Heart left ventricle (tissue), 16 donors: Measurements from ENCODE around the gene TACR1. TPM values are rescaled to one million over a fixed set of nuclear protein-coding genes. Genes with fewer than 3 reads are reported as not detected.

Experiments
- ATAC-seq, 4 donors: fragments of 200-7000 bp; cut with Tn5 transposase; one replicate each; pipeline ENCODE4 v1.9.1; 2020 to 2022; ENCODE audit warnings: moderate library complexity in 4 of 4, mild to moderate bottlenecking in 3 of 4, moderate number of reproducible peaks in 1 of 4
- DNase-seq, 5 donors: peaks; one replicate each; pipeline ENCODE4 v3.0.0-alpha.2; 2020
- H3K27ac ChIP-seq, 12 donors: fragments of 200-600 bp; sonication (generic) in 4 of 12; one replicate each; pipeline versions ENCODE4 v1.5.0 to v1.8.0; 2016 to 2022; ENCODE audit warnings: mild to moderate bottlenecking in 2 of 12
- H3K27me3 ChIP-seq, 9 donors: fragments of 200-600 bp; sonication (generic) in 2 of 9; one replicate each; pipeline versions ENCODE4 v1.5.1 to v1.8.0; 2016 to 2022; ENCODE audit warnings: mild to moderate bottlenecking in 3 of 9
- H3K36me3 ChIP-seq, 9 donors: fragments of 200-600 bp; sonication (generic) in 2 of 9; one replicate each; pipeline versions ENCODE4 v1.5.0 to v1.8.0; 2018 to 2022; ENCODE audit warnings: mild to moderate bottlenecking in 2 of 9
- H3K4me1 ChIP-seq, 12 donors: fragments of 200-600 bp; sonication (generic) in 4 of 12; one replicate each; pipeline versions ENCODE4 v1.5.0 to v1.8.0; 2016 to 2022; ENCODE audit warnings: mild to moderate bottlenecking in 3 of 12
- H3K4me3 ChIP-seq, 12 donors: fragments of 200-600 bp; sonication (generic) in 4 of 12; one replicate each; pipeline versions ENCODE4 v1.5.0 to v1.8.0; 2017 to 2022; ENCODE audit warnings: mild to moderate bottlenecking in 9 of 12, moderate library complexity in 4 of 12
- H3K9me3 ChIP-seq, 12 donors: fragments of 200-600 bp; sonication (generic) in 4 of 12; one replicate each; pipeline versions ENCODE4 v1.5.0 to v1.8.0; 2016 to 2022; ENCODE audit warnings: mild to moderate bottlenecking in 1 of 12
- POLR2A ChIP-seq, 2 donors: fragments of 450-650 bp; IDR thresholded peaks; one replicate each; pipeline ENCODE4 v1.6.1; 2017; ENCODE audit warnings: antibody characterized with exemption in 2 of 2, mild to moderate bottlenecking in 2 of 2, moderate library complexity in 2 of 2
- WGBS, 4 donors: extraction: QIAGEN DNeasy Blood & Tissue Kit in 2 of 4; methylation state at CpG; one replicate each; pipeline versions ENCODE4 v1.1.5 to v1.1.7; 2013 to 2018; 5-methylcytosine and 5-hydroxymethylcytosine counted together
- intact Hi-C, 10 donors: fragments of 100-400 bp; cut with DNase I; formaldehyde crosslinking; loops; one replicate each; pipeline versions ENCODE4 v1.11.1 to v1.14.2; 2022
- polyA plus RNA-seq, 2 donors: library from polyadenylated mRNA; stranded (reverse); fragments of 200-250 nt; gene quantifications; one replicate each; pipeline ENCODE4 v1.2.3, GENCODE V29; 2013
- total RNA-seq, 9 donors: library from RNA; depleted of rRNA in 2 of 9; stranded (reverse); fragments of >200 nt in 2 of 9; fragmentation: NEBNext Ultra II Directional in 3 of 9; extraction: Animal tissue kit (Norgen Biotek cat#: 25700) in 3 of 9; gene quantifications; one replicate each; pipeline versions ENCODE4 v1.1.0 to v1.2.4, GENCODE V29; 2016 to 2023
- TF ChIP-seq, protein P1 (sequence below), 12 donors: fragments of 200-600 bp; sonication (generic) in 4 of 12; IDR thresholded peaks; one replicate each; pipeline versions ENCODE4 v1.5.0 to v1.8.0; 2018 to 2022; ENCODE audit warnings: antibody characterized with exemption in 12 of 12, mild to moderate bottlenecking in 5 of 12
- donor health status: ischemic (EF 13 %, LVEDD 7.1; RV severe dilation, severe dysfunction).
- donor health status: healthy with polysubstance abuse.
- donor health status: DM: no; HTN: yes; CAD: no.
- donor health status: DM: no; HTN: no; CAD: no.
- donor health status: ischemic (EF 25% LVEDD 6.9; RV normal size, moderate dysfunction).
- donor health status: ischemic (EF 25% LVEDD 5.7; RV mildly dilated, moderate dysfunction).
- donor health status: healthy.
- donor health status: DM: yes; HTN: yes; CAD: no.
- donor health status: ischemic (EF 35%, LVEDD 5.7; RV mildly dilated, moderate dysfunction).
- donor health status: nonischemic (EF 11% LVEDD 7.7; RV severe dilation, severe dysfunction).
- donor health status: DM: yes; HTN: yes; CAD: no.
- donor health status: PGD.
- donor health status: ischemic (EF 29% LVEDD 5.4; RV normal size, mild dysfunction).
- donor health status: nonischemic (EF 23%, LVEDD 6.1; RV moderate dilation, normal function).

The TACR1 gene
- total and polyA plus RNA-seq, 11 donors, result 0.01 to 0.59 (median 0.35) TPM; not detected in 4

GRCh38 chr2:75168186-75168585 lies 31.1 kb downstream of the TACR1 start:
- TF ChIP-seq, protein P1, sequence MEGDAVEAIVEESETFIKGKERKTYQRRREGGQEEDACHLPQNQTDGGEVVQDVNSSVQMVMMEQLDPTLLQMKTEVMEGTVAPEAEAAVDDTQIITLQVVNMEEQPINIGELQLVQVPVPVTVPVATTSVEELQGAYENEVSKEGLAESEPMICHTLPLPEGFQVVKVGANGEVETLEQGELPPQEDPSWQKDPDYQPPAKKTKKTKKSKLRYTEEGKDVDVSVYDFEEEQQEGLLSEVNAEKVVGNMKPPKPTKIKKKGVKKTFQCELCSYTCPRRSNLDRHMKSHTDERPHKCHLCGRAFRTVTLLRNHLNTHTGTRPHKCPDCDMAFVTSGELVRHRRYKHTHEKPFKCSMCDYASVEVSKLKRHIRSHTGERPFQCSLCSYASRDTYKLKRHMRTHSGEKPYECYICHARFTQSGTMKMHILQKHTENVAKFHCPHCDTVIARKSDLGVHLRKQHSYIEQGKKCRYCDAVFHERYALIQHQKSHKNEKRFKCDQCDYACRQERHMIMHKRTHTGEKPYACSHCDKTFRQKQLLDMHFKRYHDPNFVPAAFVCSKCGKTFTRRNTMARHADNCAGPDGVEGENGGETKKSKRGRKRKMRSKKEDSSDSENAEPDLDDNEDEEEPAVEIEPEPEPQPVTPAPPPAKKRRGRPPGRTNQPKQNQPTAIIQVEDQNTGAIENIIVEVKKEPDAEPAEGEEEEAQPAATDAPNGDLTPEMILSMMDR (IDR thresholded peaks at IDR 0.05), result no peak
- no peak for TF ChIP-seq POLR2A (IDR thresholded peaks at IDR 0.05)
- Histone ChIP-seq H3K9me3 (no peaks in the 10 kb centered on the region), H3K4me3 (no peak overlapping the region), H3K27me3 (no peaks in the 10 kb centered on the region), H3K27ac (no peak overlapping the region), H3K4me1 (peaks cover 0 to under 1% (median 0%) of the 10 kb centered on the region in 12 donors), H3K36me3 (no peaks in the 10 kb centered on the region)
- ATAC-seq, result no peak
- intact Hi-C loops, result no loop called here
- WGBS, 4 donors, result 60 to 69% (median 62%) methylated on average over 2 of the region's 2 CpGs
- no peak for DNase-seq

DNA sequence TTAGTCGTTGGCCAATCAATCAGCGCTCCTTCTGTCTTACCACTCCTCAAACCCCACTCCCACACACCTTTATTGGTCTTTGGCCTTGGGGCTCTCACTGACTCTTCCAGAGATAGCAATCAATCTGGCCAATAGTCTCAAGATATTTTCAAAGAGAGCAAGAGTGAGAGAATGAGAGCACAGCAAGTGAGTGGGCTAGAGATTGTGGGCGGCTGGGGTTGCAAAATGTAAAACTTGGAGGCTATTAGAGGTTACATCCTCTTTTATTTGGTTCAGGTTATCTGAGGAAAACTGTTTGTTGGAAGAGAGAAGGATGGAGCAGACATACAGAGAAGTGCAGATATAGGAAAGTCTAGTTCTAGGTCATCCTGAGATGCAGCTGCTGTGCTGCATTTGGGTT lies 32.8 kb downstream of the TACR1 start:
- TF ChIP-seq, protein P1 (IDR thresholded peaks at IDR 0.05), result no peak
- TF ChIP-seq POLR2A (IDR thresholded peaks at IDR 0.05), result no peak
- Histone ChIP-seq H3K36me3 (no peaks in the 10 kb centered on the region), H3K4me3 (no peak overlapping the region), H3K27ac (no peak overlapping the region), H3K9me3 (no peaks in the 10 kb centered on the region), H3K27me3 (no peaks in the 10 kb centered on the region), H3K4me1 (peaks cover 0 to 15% (median 0%) of the 10 kb centered on the region in 12 donors)
- intact Hi-C loops, result no loop called here
- ATAC-seq (no peak), DNase-seq (no peak)
- WGBS, 4 donors, result 86 to 95% (median 90%) methylated on average over 3 of the region's 3 CpGs

GRCh38 chr2:75162897-75163296 lies 36.4 kb downstream of the TACR1 start:
- intact Hi-C loops, result no loop called here
- Histone ChIP-seq H3K4me3 (no peak overlapping the region), H3K4me1 (peaks cover 0 to 15% (median 0%) of the 10 kb centered on the region in 12 donors), H3K27me3 (no peaks in the 10 kb centered on the region), H3K27ac (peak overlapping the region in 1 of 12 donors; percentile 46), H3K36me3 (no peaks in the 10 kb centered on the region), H3K9me3 (no peaks in the 10 kb centered on the region)
- no peak for TF ChIP-seq POLR2A (IDR thresholded peaks at IDR 0.05)
- TF ChIP-seq, protein P1 (IDR thresholded peaks at IDR 0.05), result no peak
- 58 to 78% (median 73%) methylated on average over 2 of the region's 2 CpGs for WGBS, 4 donors
- DNase-seq (no peak), ATAC-seq (peak in 1 of 4 donors; percentile 75)

- H3K27me3 ChIP-seq, result no peaks in the 10 kb centered on the region
- no peak for TF ChIP-seq POLR2A (IDR thresholded peaks at IDR 0.05)
- TF ChIP-seq, protein P1 (IDR thresholded peaks at IDR 0.05), result no peak
- no peak overlapping the region for H3K4me3 ChIP-seq
- peak overlapping the region in 1 of 12 donors; percentile 46 for H3K27ac ChIP-seq
- H3K36me3 ChIP-seq, result no peaks in the 10 kb centered on the region
- DNase-seq, result no peak
- intact Hi-C loops, result no loop called here
- ATAC-seq, result no peak
- H3K4me1 ChIP-seq, result peaks cover 0 to 15% (median 0%) of the 10 kb centered on the region in 12 donors
- no peaks in the 10 kb centered on the region for H3K9me3 ChIP-seq
These were observed 37.1 kb downstream of the TACR1 start for GRCh38 chr2:75162259-75162658.
